ENCODE measurements around the gene CISD3. TPM values are rescaled to one million over a fixed set of nuclear protein-coding genes. Genes with fewer than 3 reads are reported as not detected.

CISD3 gene
- polyA plus RNA-seq, 4 donors: 52.4 to 186 (median 131) TPM

- WGBS, 3 donors: 66 to 80% (median 78%) methylated on average over 4 of the region's 4 CpGs
- no peak for FAIRE-seq
These were observed 32.9 kb upstream of the CISD3 start for GRCh38 chr17:38697061-38697820.

GRCh38 chr17:38698760-38699159, 31.4 kb upstream of the CISD3 start:
- H3K27me3 ChIP-seq (ENCODE audit: control insufficient read depth in 3 of 3, insufficient read depth in 3 of 3, low read length in 3 of 3): no peaks in the 10 kb centered on the region
- no peak for DNase-seq
- FAIRE-seq: no peak
- H3K4me3 ChIP-seq (ENCODE audit: low read depth in 1 of 3, low read length in 3 of 3): no peak overlapping the region
- no peaks in the 10 kb centered on the region for H3K9me3 ChIP-seq (ENCODE audit: control insufficient read depth in 2 of 2, insufficient read depth in 1 of 2, low read depth in 1 of 2, low read length in 1 of 2)
- peaks cover 2 to 27% (median 2%) of the 10 kb centered on the region in 3 donors for H3K4me1 ChIP-seq (ENCODE audit: control insufficient read depth in 3 of 3, insufficient read depth in 2 of 3, low read depth in 1 of 3, low read length in 2 of 3)
- no peak overlapping the region for H3K27ac ChIP-seq (ENCODE audit: low read depth in 1 of 3, low read length in 2 of 3)
- WGBS, 3 donors: 84 to 91% (median 87%) methylated on average over 5 of the region's 5 CpGs
- H3K36me3 ChIP-seq (ENCODE audit: control insufficient read depth in 3 of 3, insufficient read depth in 2 of 3, low read depth in 1 of 3, low read length in 3 of 3): no peaks in the 10 kb centered on the region

More at GRCh38 chr17:38697061-38697820, 32.9 kb upstream of the CISD3 start:
- no peak overlapping the region for H3K4me3 ChIP-seq (ENCODE audit: low read depth in 1 of 3, low read length in 3 of 3)
- peaks cover 2 to 24% (median 2%) of the 10 kb centered on the region in 3 donors for H3K4me1 ChIP-seq (ENCODE audit: control insufficient read depth in 3 of 3, insufficient read depth in 2 of 3, low read depth in 1 of 3, low read length in 2 of 3)
- no peak overlapping the region for H3K27ac ChIP-seq (ENCODE audit: low read depth in 1 of 3, low read length in 2 of 3)
- H3K9me3 ChIP-seq (ENCODE audit: control insufficient read depth in 2 of 2, insufficient read depth in 1 of 2, low read depth in 1 of 2, low read length in 1 of 2): no peaks in the 10 kb centered on the region
- no peak for DNase-seq
- no peaks in the 10 kb centered on the region for H3K36me3 ChIP-seq (ENCODE audit: control insufficient read depth in 3 of 3, insufficient read depth in 2 of 3, low read depth in 1 of 3, low read length in 3 of 3)
- H3K27me3 ChIP-seq (ENCODE audit: control insufficient read depth in 3 of 3, insufficient read depth in 3 of 3, low read length in 3 of 3): no peaks in the 10 kb centered on the region

- 2% methylated on average over 25 of the region's 25 CpGs for WGBS, 3 donors
- FAIRE-seq: no peak
- no peak for DNase-seq
- H3K9me3 ChIP-seq (ENCODE audit: control insufficient read depth in 2 of 2, insufficient read depth in 1 of 2, low read depth in 1 of 2, low read length in 1 of 2): no peaks in the 10 kb centered on the region
- H3K27me3 ChIP-seq (ENCODE audit: control insufficient read depth in 3 of 3, insufficient read depth in 3 of 3, low read length in 3 of 3): no peaks in the 10 kb centered on the region
- peak overlapping the region; percentile 72 to 90 (median 90) for H3K4me3 ChIP-seq (ENCODE audit: low read depth in 1 of 3, low read length in 3 of 3)
- H3K36me3 ChIP-seq (ENCODE audit: control insufficient read depth in 3 of 3, insufficient read depth in 2 of 3, low read depth in 1 of 3, low read length in 3 of 3): no peaks in the 10 kb centered on the region
- H3K27ac ChIP-seq (ENCODE audit: low read depth in 1 of 3, low read length in 2 of 3): peak overlapping the region; percentile 91 to 98 (median 95)
- H3K4me1 ChIP-seq (ENCODE audit: control insufficient read depth in 3 of 3, insufficient read depth in 2 of 3, low read depth in 1 of 3, low read length in 2 of 3): peaks cover 2 to 25% (median 2%) of the 10 kb centered on the region in 3 donors
These were observed 28.5 kb upstream of the CISD3 start for GRCh38 chr17:38701504-38702165.

GRCh38 chr17:38702166-38702915, 27.8 kb upstream of the CISD3 start:
- WGBS, 3 donors: 0 to 1% (median 1%) methylated on average over 51 to 81 of the region's 81 CpGs
- no peaks in the 10 kb centered on the region for H3K27me3 ChIP-seq (ENCODE audit: control insufficient read depth in 3 of 3, insufficient read depth in 3 of 3, low read length in 3 of 3)
- FAIRE-seq (no peak), DNase-seq (peak; percentile 90 to 96)
- H3K27ac ChIP-seq (ENCODE audit: low read depth in 1 of 3, low read length in 2 of 3): peak overlapping the region; percentile 95 to 98 (median 97)
- H3K4me3 ChIP-seq (ENCODE audit: low read depth in 1 of 3, low read length in 3 of 3): peak overlapping the region; percentile 72 to 90 (median 90)
- peaks cover 2 to 25% (median 2%) of the 10 kb centered on the region in 3 donors for H3K4me1 ChIP-seq (ENCODE audit: control insufficient read depth in 3 of 3, insufficient read depth in 2 of 3, low read depth in 1 of 3, low read length in 2 of 3)
- peaks cover 0 to 3% (median 0%) of the 10 kb centered on the region in 3 donors for H3K36me3 ChIP-seq (ENCODE audit: control insufficient read depth in 3 of 3, insufficient read depth in 2 of 3, low read depth in 1 of 3, low read length in 3 of 3)
- H3K9me3 ChIP-seq (ENCODE audit: control insufficient read depth in 2 of 2, insufficient read depth in 1 of 2, low read depth in 1 of 2, low read length in 1 of 2): no peaks in the 10 kb centered on the region

GRCh38 chr17:38702916-38703741, 27.0 kb upstream of the CISD3 start:
- Histone ChIP-seq H3K27me3 (ENCODE audit: control insufficient read depth in 3 of 3, insufficient read depth in 3 of 3, low read length in 3 of 3) (no peaks in the 10 kb centered on the region), H3K4me3 (ENCODE audit: low read depth in 1 of 3, low read length in 3 of 3) (peak overlapping the region; percentile 90 to 91 (median 90)), H3K36me3 (ENCODE audit: control insufficient read depth in 3 of 3, insufficient read depth in 2 of 3, low read depth in 1 of 3, low read length in 3 of 3) (peaks cover 0 to 11% (median 0%) of the 10 kb centered on the region in 3 donors), H3K4me1 (ENCODE audit: control insufficient read depth in 3 of 3, insufficient read depth in 2 of 3, low read depth in 1 of 3, low read length in 2 of 3) (peaks cover 2 to 25% (median 2%) of the 10 kb centered on the region in 3 donors), H3K27ac (ENCODE audit: low read depth in 1 of 3, low read length in 2 of 3) (peak overlapping the region; percentile 95 to 98 (median 97)), H3K9me3 (ENCODE audit: control insufficient read depth in 2 of 2, insufficient read depth in 1 of 2, low read depth in 1 of 2, low read length in 1 of 2) (no peaks in the 10 kb centered on the region)
- FAIRE-seq (no peak), DNase-seq (no peak)
- 1 to 2% (median 1%) methylated on average over 55 of the region's 55 CpGs for WGBS, 3 donors

GRCh38 chr17:38703742-38704605, 26.2 kb upstream of the CISD3 start:
- no peaks in the 10 kb centered on the region for H3K9me3 ChIP-seq (ENCODE audit: control insufficient read depth in 2 of 2, insufficient read depth in 1 of 2, low read depth in 1 of 2, low read length in 1 of 2)
- peak overlapping the region; percentile 90 to 91 (median 90) for H3K4me3 ChIP-seq (ENCODE audit: low read depth in 1 of 3, low read length in 3 of 3)
- peak overlapping the region; percentile 94 to 98 (median 97) for H3K27ac ChIP-seq (ENCODE audit: low read depth in 1 of 3, low read length in 2 of 3)
- DNase-seq: peak; percentile 87 to 93
- FAIRE-seq: no peak
- H3K4me1 ChIP-seq (ENCODE audit: control insufficient read depth in 3 of 3, insufficient read depth in 2 of 3, low read depth in 1 of 3, low read length in 2 of 3): peaks cover 2 to 25% (median 2%) of the 10 kb centered on the region in 3 donors
- WGBS, 3 donors: 0 to 1% (median 0%) methylated on average over 45 to 50 of the region's 50 CpGs
- no peaks in the 10 kb centered on the region for H3K27me3 ChIP-seq (ENCODE audit: control insufficient read depth in 3 of 3, insufficient read depth in 3 of 3, low read length in 3 of 3)
- peaks cover 0 to 18% (median 0%) of the 10 kb centered on the region in 3 donors for H3K36me3 ChIP-seq (ENCODE audit: control insufficient read depth in 3 of 3, insufficient read depth in 2 of 3, low read depth in 1 of 3, low read length in 3 of 3)
